ENCODE measurements around the gene FASTK. TPM values are rescaled to one million over a fixed set of nuclear protein-coding genes. Genes with fewer than 3 reads are reported as not detected.

The FASTK gene
- total RNA-seq, 1 experiment from 2014 or later: 86.4 TPM

DNA sequence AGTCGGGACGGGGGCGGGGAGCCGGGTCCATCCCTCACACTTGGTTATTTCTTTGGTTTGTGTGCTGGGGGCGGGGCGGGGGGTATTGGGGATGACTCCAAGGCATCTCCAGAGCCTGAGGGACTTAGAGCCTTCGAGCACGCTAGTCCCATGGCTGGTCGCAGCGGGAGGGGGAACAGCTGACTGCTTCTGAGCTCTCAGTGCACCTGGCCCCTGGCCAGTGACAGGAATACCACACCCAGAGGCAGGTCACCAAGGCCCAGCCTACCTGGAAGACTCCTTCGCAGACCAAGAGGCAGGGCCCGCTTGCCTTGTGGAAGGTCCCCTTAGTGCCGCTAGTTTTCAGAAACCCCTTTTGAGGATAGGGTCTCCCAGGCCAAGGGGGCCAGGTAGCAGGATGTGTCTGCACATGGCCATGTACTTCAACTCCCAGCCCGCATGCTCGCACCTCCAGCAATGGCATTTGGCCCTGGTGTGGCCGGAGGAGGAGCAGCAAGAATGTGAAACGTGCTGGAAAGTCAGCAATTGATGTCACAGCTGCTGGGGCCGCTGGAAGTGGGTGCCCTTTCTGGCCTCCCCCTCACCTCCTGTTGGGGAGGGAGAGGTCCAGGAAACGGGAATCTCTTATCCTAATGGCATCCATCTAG, 46.0 kb upstream of the FASTK start:
- Histone ChIP-seq H3K9me2 (ENCODE audit: insufficient read depth) (no peaks in the 10 kb centered on the region), H3K36me3 (ENCODE audit: control insufficient read depth in 1 of 2, insufficient read depth in 2 of 2, low read length in 2 of 2) (peaks cover 18 to 24% of the 10 kb centered on the region in 2 experiments; a peak in 3 of 4 replicates), H3K4me2 (ENCODE audit: low read length) (no peak overlapping the region), H3K27me3 (ENCODE audit: insufficient read depth, low read length) (no peaks in the 10 kb centered on the region), H4K20me1 (ENCODE audit: insufficient read depth) (no peaks in the 10 kb centered on the region), H3K4me1 (ENCODE audit: control insufficient read depth in 1 of 2, insufficient read depth in 2 of 2, low read length in 2 of 2) (peaks cover 0 to 8% of the 10 kb centered on the region in 2 experiments; a peak in 1 of 4 replicates), H2AFZ (ENCODE audit: low read depth, low read length, poor library complexity, severe bottlenecking) (no peak overlapping the region), H3K9me3 (ENCODE audit: control insufficient read depth in 1 of 2, insufficient read depth in 1 of 2, low read depth in 1 of 2, low read length in 2 of 2) (no peaks in the 10 kb centered on the region), H3K79me2 (ENCODE audit: insufficient read depth, low read length) (peaks cover 6% of the 10 kb centered on the region; the same call in 1 of the 2 replicates), H3K27ac (ENCODE audit: low read depth, low read length) (no peak overlapping the region), H3K4me3 (replicated peaks in 1 of 2; ENCODE audit: low read depth in 1 of 2, low read length in 2 of 2) (no peak overlapping the region), H3K9ac (ENCODE audit: low read length) (no peak overlapping the region)
- ChIA-PET POLR2A (no interaction called here), CTCF (no interaction called here), RAD21 (ENCODE audit: low non-redundant PET in 1 of 2, low total read pairs in 2 of 2, uncharacterized antibody in 2 of 2, unreplicated experiment in 2 of 2) (no interaction called here)
- ATAC-seq (no peak), DNase-seq (ENCODE audit: low read depth, low spot score) (no peak)
- TF ChIP-seq REST (IDR thresholded peaks at IDR 0.05; ENCODE audit: low read depth) (no peak), FOSL1 (IDR thresholded peaks at IDR 0.05; ENCODE audit: low read depth) (no peak), TCF7L2 (IDR thresholded peaks at IDR 0.05; ENCODE audit: borderline replicate concordance, extremely low read depth, insufficient read depth, insufficient read length) (no peak), SRF (IDR thresholded peaks at IDR 0.05; ENCODE audit: low read depth) (no peak), SIN3A (IDR thresholded peaks at IDR 0.05; ENCODE audit: low read depth) (no peak), EZH2 (IDR thresholded peaks at IDR 0.05) (no peak), EGR1 (IDR thresholded peaks at IDR 0.05; ENCODE audit: low read depth) (no peak), JUND (IDR thresholded peaks at IDR 0.05) (no peak), RAD21 (IDR thresholded peaks at IDR 0.05; ENCODE audit: low read depth) (no peak), ZFX (IDR thresholded peaks at IDR 0.05) (no peak), YY1 (IDR thresholded peaks at IDR 0.05; ENCODE audit: extremely low read depth, insufficient replicate concordance, low read depth, low read length) (no peak)
- TF ChIP-seq, protein P1, sequence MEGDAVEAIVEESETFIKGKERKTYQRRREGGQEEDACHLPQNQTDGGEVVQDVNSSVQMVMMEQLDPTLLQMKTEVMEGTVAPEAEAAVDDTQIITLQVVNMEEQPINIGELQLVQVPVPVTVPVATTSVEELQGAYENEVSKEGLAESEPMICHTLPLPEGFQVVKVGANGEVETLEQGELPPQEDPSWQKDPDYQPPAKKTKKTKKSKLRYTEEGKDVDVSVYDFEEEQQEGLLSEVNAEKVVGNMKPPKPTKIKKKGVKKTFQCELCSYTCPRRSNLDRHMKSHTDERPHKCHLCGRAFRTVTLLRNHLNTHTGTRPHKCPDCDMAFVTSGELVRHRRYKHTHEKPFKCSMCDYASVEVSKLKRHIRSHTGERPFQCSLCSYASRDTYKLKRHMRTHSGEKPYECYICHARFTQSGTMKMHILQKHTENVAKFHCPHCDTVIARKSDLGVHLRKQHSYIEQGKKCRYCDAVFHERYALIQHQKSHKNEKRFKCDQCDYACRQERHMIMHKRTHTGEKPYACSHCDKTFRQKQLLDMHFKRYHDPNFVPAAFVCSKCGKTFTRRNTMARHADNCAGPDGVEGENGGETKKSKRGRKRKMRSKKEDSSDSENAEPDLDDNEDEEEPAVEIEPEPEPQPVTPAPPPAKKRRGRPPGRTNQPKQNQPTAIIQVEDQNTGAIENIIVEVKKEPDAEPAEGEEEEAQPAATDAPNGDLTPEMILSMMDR (IDR thresholded peaks at IDR 0.05 in 2 of 3, conservative IDR thresholded peaks at IDR 0.05 in 1 of 3; ENCODE audit: borderline replicate concordance in 1 of 3, insufficient read depth in 1 of 3, low read depth in 2 of 3, low read length in 2 of 3): no peak
- TF ChIP-seq, protein P2, sequence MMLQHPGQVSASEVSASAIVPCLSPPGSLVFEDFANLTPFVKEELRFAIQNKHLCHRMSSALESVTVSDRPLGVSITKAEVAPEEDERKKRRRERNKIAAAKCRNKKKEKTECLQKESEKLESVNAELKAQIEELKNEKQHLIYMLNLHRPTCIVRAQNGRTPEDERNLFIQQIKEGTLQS (IDR thresholded peaks at IDR 0.05): no peak
- intact Hi-C loops (cut with micrococcal nuclease): loop anchor here (10.0 kb wide), 1 partner anchor 118 kb away; the partner anchor contains the start of gene SMARCD3
- no TSS peak for BruUV-seq (replicated peaks)

Measured in HCT116 (cell line).